ENCODE results near the gene MEIS2.

- TF ChIP-seq SPI1 (IDR thresholded peaks at IDR 0.05; ENCODE audit: low read depth, low read length), result no peak
- TF ChIP-seq POLR2A (IDR thresholded peaks at IDR 0.05; ENCODE audit: low read depth, low read length), result no peak
- no peak for TF ChIP-seq POU2F2 (IDR thresholded peaks at IDR 0.05; ENCODE audit: low read depth, low read length)
- no peak for TF ChIP-seq TAF1 (IDR thresholded peaks at IDR 0.05; ENCODE audit: low read depth, low read length)
- no peak for TF ChIP-seq POLR2AphosphoS5 (IDR thresholded peaks at IDR 0.05; ENCODE audit: low read depth, low read length)
Observed at GRCh38 chr15:36841193-36841592, 259.2 kb downstream of the MEIS2 start.
